A549 treated with RU486 at 1 μM for 4 hours (cell line): Measurements from ENCODE around the gene MPO. TPM values are rescaled to one million over a fixed set of nuclear protein-coding genes. Genes with fewer than 3 reads are reported as not detected.

Experiments
- total RNA-seq: library from RNA; stranded (reverse); fragments of 200-300 nt; extraction: Qiagen RNA extraction; gene quantifications from 5 replicates; pipeline ENCODE4 v1.2.3, GENCODE V29; 2022; ENCODE audit warnings: low read depth

MPO gene, protein sequence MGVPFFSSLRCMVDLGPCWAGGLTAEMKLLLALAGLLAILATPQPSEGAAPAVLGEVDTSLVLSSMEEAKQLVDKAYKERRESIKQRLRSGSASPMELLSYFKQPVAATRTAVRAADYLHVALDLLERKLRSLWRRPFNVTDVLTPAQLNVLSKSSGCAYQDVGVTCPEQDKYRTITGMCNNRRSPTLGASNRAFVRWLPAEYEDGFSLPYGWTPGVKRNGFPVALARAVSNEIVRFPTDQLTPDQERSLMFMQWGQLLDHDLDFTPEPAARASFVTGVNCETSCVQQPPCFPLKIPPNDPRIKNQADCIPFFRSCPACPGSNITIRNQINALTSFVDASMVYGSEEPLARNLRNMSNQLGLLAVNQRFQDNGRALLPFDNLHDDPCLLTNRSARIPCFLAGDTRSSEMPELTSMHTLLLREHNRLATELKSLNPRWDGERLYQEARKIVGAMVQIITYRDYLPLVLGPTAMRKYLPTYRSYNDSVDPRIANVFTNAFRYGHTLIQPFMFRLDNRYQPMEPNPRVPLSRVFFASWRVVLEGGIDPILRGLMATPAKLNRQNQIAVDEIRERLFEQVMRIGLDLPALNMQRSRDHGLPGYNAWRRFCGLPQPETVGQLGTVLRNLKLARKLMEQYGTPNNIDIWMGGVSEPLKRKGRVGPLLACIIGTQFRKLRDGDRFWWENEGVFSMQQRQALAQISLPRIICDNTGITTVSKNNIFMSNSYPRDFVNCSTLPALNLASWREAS
- total RNA-seq: not detected in 5 replicates

DNA sequence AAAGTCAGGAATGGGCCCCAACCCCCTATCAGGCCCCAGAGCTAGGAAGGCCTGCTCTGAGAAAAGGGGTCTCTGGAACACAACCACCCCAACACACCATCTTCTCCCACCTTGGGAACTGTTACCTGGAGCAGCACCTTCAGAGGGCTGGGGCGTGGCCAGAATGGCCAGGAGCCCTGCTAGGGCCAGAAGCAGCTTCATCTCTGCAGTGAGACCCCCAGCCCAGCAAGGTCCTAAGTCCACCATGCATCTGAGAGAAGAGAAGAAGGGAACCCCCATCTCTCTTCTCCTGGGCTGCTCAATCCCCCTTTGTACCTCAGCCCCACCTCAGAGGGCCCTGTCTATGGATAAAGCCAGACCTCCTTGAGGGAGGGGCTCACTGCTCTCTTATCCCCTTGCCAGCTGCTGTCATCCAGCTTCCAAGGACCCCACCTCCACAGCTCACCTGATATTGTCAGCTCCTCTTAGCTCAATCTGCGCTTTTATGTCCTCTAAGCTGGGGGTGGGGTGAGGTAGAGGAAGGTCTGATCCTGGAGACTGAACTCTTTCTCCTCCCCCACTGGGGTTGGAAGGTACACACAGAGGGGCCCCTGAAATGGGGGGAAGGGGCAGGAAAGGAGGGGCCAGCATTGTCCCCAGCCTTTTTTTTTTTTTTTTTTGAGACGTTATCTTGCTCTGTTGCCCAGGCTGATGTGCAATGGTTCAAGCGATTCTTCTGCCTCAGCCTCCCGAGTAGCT is at the start of gene MPO:
TSS of gene MPO (minus strand) at position 456 of the 738 bp plus-strand sequence. CDS start at position 279, 177 bp downstream.

DNA sequence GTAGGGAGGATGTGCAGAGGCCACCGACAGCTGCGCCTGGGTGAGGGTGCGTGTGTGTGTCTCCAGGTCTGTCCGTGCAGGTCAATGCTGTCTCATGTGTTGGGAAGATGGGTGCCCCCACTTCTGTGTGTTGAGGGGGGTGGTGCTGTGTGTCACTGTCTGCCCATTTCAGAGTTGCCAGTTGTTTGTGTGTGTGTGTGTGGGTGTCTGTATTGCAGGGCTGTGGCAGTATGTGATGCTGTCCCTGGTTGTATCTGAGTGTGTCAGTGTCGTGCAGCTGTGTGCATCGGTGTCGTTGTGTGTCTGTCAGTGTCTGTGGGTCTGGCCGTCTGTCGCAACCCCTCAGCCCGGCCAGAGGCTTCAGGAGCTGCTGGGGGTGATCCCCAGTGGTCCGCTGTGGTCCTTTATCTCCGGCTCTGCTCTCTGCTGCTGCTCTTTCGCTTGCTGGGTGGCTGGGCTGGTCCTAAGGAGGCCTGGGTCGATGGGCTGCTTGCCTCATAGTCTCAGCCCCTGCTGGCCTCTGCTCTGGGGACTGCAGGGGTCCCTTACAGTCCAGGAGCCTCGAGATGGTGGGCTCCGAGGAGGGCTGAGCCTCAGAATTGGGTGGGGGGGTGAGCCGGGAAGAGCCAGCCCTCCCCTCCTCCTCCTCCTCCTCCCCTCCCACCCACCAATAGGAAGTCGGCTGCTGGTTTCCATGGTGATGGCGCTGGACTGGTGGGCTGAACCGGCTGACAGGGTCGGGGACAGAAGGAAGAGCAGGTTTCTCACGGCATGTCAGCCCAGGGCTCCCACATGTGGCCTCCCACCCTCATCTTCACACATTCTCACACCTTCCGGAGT is 47.7 kb upstream of the MPO start, which contains the start of gene TSPOAP1:
TSS of gene TSPOAP1 (minus strand) at position 601 of the 840 bp plus-strand sequence. CDS start 875 bp downstream, outside the sequence.

DNA sequence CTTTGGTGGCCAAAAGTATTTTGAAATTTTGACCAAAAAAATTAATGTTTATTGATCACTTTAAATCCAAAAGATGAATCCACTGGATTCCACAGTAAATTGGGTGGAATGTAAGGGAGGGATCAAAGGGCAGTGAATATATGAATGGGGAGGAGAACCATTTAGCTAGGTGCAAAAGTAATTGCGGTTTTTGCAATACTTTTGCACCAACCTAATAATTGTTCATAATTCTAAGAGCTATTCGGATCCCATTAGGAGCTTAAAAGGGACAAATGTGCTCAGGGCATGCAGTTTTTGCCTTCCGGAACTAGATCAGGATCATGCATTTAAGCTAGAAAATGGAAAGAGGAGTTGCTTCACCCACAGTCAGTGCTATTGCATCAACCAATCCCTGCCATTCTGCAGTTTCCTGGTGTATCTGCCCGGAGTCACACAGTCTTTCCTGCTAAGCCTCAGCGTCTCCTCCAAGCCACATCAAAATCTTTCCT is 42.5 kb downstream of the MPO start, which contains the start of gene LPO:
TSS of gene LPO (plus strand) at position 438 of the 488 bp plus-strand sequence. CDS start 4,396 bp downstream, outside the sequence.

Other genes with a start within 250 kb of the MPO start
- gene DYNLL2, start 197.5 kb downstream of the MPO start, total RNA-seq: 18.9 to 27.2 TPM (median 23.2 TPM) in 5 replicates
- gene OR4D1, start 132.6 kb downstream of the MPO start, total RNA-seq: 0.03 TPM in 1 of 5 replicates, not detected in the others
- not detected in 5 replicates for gene OR4D2, start 114.0 kb downstream of the MPO start, total RNA-seq
- not detected in 5 replicates for gene EPX, start 88.2 kb downstream of the MPO start, total RNA-seq
- gene MKS1, start 61.7 kb downstream of the MPO start, total RNA-seq: 8.5 to 11.2 TPM (median 10.6 TPM) in 5 replicates
- not detected in 5 replicates for gene LPO, start 42.4 kb downstream of the MPO start, total RNA-seq
- gene TSPOAP1, start 47.9 kb upstream of the MPO start, total RNA-seq: not detected in 5 replicates
- gene SUPT4H1, start 71.3 kb upstream of the MPO start, total RNA-seq: 101 to 168 TPM (median 147 TPM) in 5 replicates
- 0.10 to 0.47 TPM (median 0.32 TPM) in 5 replicates for gene RNF43, start 136.6 kb upstream of the MPO start, total RNA-seq
- gene HSF5, start 207.5 kb upstream of the MPO start, total RNA-seq: not detected in 5 replicates
- gene MTMR4, start 233.7 kb upstream of the MPO start, total RNA-seq: 5.8 to 8.9 TPM (median 8.7 TPM) in 5 replicates